Erythroblast (primary cell): ENCODE measurements around the gene EPB41L4B.

Experiments used
- GATA1 ChIP-seq: IDR thresholded peaks from 2 replicates; pipeline ENCODE4 v1.6.1; 2011; ENCODE audit warnings: low read depth, mild to moderate bottlenecking, control low read depth, low read length, moderate library complexity
- POLR2A ChIP-seq: IDR thresholded peaks from 2 replicates; pipeline ENCODE4 v1.6.1; 2011; ENCODE audit warnings: mild to moderate bottlenecking, low read length

GRCh38 chr9:109139851-109140250, 181.0 kb downstream of the EPB41L4B start:
- TF ChIP-seq POLR2A (no peak), GATA1 (no peak)
